ENCODE measurements around the gene C1orf53. TPM values are rescaled to one million over a fixed set of nuclear protein-coding genes. Genes with fewer than 3 reads are reported as not detected.

C1orf53 gene
- total RNA-seq, 1 experiment from 2014 or later = 7.2 TPM

DNA sequence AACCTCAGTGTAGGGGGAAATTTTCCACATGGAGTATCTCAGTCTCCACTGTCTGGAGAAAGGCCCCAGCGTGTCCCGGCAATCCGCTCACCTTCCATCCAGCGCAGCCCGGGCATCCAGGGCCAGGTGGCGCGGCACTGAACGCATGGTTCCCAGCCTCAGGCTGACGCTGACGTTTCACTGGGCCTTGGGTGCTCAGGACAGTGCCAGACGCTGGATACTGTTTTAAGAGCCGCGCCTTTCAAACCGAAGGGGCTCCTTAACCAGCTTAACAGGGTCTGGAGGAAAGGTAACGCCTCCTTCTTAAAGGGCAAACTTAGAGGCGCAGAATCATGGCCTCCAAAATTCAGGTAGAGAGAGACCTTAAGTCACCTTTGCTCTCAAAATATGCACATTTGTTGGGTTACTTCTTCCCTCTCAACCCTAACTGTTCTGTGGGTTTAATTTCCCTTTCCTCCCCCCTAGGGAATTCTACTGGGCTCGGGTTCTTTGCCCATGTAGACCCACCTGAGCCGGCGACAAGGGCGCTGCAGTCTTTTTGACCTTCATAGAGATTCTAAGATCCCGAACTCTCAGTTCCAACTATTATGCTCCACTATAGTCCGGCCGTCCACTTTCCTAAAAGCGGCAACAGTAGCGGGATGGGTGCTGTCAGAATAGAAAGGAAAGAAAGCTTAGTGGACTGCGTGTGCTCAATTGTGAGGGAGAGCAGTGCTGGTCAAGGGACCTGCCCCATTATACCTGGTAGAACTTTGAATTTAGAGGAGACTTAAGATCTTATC is 11.3 kb downstream of the C1orf53 start:
- Histone ChIP-seq H3K27me3 (ENCODE audit: control insufficient read depth, insufficient read depth, low read length) (peaks cover 53% of the 10 kb centered on the region), H3K36me3 (ENCODE audit: control insufficient read depth, insufficient read depth, low read length) (no peaks in the 10 kb centered on the region), H3K4me3 (ENCODE audit: low read depth in 2 of 2, low read length in 2 of 2) (no peak overlapping the region), H3K4me1 (ENCODE audit: control insufficient read depth, insufficient read depth, low read length) (peaks cover 16% of the 10 kb centered on the region), H3K9me3 (ENCODE audit: control insufficient read depth, insufficient read depth, low read depth, low read length) (no peaks in the 10 kb centered on the region), H3K27ac (ENCODE audit: low read length) (no peak overlapping the region)
- in situ Hi-C loops (cut with HindIII; ENCODE audit: low pct_unique_long_range_greater_than_20kb, low sequenced_read_pairs) = no loop called here
- DNase-seq (ENCODE audit: low read depth, low spot score) (no peak), ATAC-seq (no peak)
- intact Hi-C loops (cut with micrococcal nuclease; ENCODE audit: unreplicated experiment) = no loop called here
- POLR2A ChIA-PET = no interaction called here
- BruUV-seq (replicated peaks) = no TSS peak
- CTCF ChIA-PET = no interaction called here
- TF ChIP-seq POLR2AphosphoS5 (IDR thresholded peaks at IDR 0.05; ENCODE audit: low read depth, low read length) = no peak
- no peak for TF ChIP-seq TCF7L2 (IDR thresholded peaks at IDR 0.05; ENCODE audit: low read depth, low read length)
- no peak for TF ChIP-seq SIN3A (IDR thresholded peaks at IDR 0.05; ENCODE audit: borderline replicate concordance, insufficient read depth, low read depth, low read length)
- TF ChIP-seq, protein P1, sequence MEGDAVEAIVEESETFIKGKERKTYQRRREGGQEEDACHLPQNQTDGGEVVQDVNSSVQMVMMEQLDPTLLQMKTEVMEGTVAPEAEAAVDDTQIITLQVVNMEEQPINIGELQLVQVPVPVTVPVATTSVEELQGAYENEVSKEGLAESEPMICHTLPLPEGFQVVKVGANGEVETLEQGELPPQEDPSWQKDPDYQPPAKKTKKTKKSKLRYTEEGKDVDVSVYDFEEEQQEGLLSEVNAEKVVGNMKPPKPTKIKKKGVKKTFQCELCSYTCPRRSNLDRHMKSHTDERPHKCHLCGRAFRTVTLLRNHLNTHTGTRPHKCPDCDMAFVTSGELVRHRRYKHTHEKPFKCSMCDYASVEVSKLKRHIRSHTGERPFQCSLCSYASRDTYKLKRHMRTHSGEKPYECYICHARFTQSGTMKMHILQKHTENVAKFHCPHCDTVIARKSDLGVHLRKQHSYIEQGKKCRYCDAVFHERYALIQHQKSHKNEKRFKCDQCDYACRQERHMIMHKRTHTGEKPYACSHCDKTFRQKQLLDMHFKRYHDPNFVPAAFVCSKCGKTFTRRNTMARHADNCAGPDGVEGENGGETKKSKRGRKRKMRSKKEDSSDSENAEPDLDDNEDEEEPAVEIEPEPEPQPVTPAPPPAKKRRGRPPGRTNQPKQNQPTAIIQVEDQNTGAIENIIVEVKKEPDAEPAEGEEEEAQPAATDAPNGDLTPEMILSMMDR (IDR thresholded peaks at IDR 0.05) = no peak
- TF ChIP-seq, protein P2, sequence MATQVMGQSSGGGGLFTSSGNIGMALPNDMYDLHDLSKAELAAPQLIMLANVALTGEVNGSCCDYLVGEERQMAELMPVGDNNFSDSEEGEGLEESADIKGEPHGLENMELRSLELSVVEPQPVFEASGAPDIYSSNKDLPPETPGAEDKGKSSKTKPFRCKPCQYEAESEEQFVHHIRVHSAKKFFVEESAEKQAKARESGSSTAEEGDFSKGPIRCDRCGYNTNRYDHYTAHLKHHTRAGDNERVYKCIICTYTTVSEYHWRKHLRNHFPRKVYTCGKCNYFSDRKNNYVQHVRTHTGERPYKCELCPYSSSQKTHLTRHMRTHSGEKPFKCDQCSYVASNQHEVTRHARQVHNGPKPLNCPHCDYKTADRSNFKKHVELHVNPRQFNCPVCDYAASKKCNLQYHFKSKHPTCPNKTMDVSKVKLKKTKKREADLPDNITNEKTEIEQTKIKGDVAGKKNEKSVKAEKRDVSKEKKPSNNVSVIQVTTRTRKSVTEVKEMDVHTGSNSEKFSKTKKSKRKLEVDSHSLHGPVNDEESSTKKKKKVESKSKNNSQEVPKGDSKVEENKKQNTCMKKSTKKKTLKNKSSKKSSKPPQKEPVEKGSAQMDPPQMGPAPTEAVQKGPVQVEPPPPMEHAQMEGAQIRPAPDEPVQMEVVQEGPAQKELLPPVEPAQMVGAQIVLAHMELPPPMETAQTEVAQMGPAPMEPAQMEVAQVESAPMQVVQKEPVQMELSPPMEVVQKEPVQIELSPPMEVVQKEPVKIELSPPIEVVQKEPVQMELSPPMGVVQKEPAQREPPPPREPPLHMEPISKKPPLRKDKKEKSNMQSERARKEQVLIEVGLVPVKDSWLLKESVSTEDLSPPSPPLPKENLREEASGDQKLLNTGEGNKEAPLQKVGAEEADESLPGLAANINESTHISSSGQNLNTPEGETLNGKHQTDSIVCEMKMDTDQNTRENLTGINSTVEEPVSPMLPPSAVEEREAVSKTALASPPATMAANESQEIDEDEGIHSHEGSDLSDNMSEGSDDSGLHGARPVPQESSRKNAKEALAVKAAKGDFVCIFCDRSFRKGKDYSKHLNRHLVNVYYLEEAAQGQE (IDR thresholded peaks at IDR 0.05; ENCODE audit: insufficient read depth in 1 of 2, low read depth in 2 of 2, low read length in 1 of 2) = no peak

GRCh38 chr1:197914510-197914909 is 12.1 kb downstream of the C1orf53 start:
- TF ChIP-seq, protein P2 (IDR thresholded peaks at IDR 0.05; ENCODE audit: insufficient read depth in 1 of 2, low read depth in 2 of 2, low read length in 1 of 2) = no peak
- TF ChIP-seq SIN3A (IDR thresholded peaks at IDR 0.05; ENCODE audit: borderline replicate concordance, insufficient read depth, low read depth, low read length) = no peak
- Histone ChIP-seq H3K27ac (ENCODE audit: low read length) (no peak overlapping the region), H3K4me1 (ENCODE audit: control insufficient read depth, insufficient read depth, low read length) (peaks cover 16% of the 10 kb centered on the region), H3K9me3 (ENCODE audit: control insufficient read depth, insufficient read depth, low read depth, low read length) (no peaks in the 10 kb centered on the region), H3K4me3 (ENCODE audit: low read depth in 2 of 2, low read length in 2 of 2) (no peak overlapping the region), H3K36me3 (ENCODE audit: control insufficient read depth, insufficient read depth, low read length) (no peaks in the 10 kb centered on the region), H3K27me3 (ENCODE audit: control insufficient read depth, insufficient read depth, low read length) (peaks cover 49% of the 10 kb centered on the region)
- in situ Hi-C loops (cut with HindIII; ENCODE audit: low pct_unique_long_range_greater_than_20kb, low sequenced_read_pairs) = no loop called here
- ChIA-PET CTCF (interaction anchor here (0.6 kb wide), 1 partner anchor 767 kb away, joined by 3 read pairs; no protein-coding TSS in a partner anchor), POLR2A (interaction anchor here (0.7 kb wide), 1 partner anchor 767 kb away, joined by 3 read pairs; no protein-coding TSS in a partner anchor)
- intact Hi-C loops (cut with micrococcal nuclease; ENCODE audit: unreplicated experiment) = no loop called here
- BruUV-seq (replicated peaks) = no TSS peak
- ATAC-seq = no peak
- no peak for DNase-seq (ENCODE audit: low read depth, low spot score)
